Measurements from ENCODE around the gene ATP4B. TPM values are rescaled to one million over a fixed set of nuclear protein-coding genes. Genes with fewer than 3 reads are reported as not detected.

The ATP4B gene
- total RNA-seq, 1 donor: not detected

DNA sequence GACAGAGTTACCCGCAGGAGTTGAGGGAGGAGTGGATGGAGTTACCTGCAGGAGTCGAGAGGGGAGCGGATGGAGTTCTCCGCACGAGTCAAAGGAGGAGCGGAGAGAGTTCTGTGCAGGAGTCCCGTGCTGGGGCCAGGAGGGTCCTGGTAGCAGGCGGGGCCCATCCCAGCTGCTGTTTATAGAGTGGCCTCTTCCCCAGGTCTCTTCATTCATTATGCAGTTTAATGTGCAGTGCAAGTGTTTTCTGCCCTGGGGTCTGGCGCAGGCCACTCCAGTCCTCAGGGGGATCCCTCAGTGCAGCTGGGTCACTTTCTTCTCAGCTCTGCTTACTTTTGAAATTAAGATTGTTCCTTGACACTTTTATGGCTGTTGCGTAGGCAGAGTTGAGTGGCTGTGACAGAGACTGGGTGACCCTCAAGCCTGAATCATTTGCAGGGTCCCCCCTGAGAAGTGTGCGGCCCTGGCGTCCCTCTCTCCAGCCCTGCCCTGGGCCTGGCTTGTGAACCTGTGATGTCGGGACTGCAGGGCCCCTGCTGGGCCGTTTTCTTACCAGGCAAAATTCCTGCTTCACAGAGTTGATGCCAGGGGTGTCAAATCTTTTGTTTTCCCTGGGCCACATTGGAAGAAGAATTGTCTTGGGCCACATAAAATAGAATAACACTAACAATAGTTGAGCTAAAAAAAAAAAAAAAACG lies 55.6 kb downstream of the ATP4B start:
- H3K4me3 ChIP-seq (ENCODE audit: low read depth, low read length): no peak overlapping the region
- TF ChIP-seq, protein P1, sequence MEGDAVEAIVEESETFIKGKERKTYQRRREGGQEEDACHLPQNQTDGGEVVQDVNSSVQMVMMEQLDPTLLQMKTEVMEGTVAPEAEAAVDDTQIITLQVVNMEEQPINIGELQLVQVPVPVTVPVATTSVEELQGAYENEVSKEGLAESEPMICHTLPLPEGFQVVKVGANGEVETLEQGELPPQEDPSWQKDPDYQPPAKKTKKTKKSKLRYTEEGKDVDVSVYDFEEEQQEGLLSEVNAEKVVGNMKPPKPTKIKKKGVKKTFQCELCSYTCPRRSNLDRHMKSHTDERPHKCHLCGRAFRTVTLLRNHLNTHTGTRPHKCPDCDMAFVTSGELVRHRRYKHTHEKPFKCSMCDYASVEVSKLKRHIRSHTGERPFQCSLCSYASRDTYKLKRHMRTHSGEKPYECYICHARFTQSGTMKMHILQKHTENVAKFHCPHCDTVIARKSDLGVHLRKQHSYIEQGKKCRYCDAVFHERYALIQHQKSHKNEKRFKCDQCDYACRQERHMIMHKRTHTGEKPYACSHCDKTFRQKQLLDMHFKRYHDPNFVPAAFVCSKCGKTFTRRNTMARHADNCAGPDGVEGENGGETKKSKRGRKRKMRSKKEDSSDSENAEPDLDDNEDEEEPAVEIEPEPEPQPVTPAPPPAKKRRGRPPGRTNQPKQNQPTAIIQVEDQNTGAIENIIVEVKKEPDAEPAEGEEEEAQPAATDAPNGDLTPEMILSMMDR (IDR thresholded peaks at IDR 0.05; ENCODE audit: insufficient read depth, low read length): no peak
- no peak for DNase-seq (ENCODE audit: low read depth)

DNA sequence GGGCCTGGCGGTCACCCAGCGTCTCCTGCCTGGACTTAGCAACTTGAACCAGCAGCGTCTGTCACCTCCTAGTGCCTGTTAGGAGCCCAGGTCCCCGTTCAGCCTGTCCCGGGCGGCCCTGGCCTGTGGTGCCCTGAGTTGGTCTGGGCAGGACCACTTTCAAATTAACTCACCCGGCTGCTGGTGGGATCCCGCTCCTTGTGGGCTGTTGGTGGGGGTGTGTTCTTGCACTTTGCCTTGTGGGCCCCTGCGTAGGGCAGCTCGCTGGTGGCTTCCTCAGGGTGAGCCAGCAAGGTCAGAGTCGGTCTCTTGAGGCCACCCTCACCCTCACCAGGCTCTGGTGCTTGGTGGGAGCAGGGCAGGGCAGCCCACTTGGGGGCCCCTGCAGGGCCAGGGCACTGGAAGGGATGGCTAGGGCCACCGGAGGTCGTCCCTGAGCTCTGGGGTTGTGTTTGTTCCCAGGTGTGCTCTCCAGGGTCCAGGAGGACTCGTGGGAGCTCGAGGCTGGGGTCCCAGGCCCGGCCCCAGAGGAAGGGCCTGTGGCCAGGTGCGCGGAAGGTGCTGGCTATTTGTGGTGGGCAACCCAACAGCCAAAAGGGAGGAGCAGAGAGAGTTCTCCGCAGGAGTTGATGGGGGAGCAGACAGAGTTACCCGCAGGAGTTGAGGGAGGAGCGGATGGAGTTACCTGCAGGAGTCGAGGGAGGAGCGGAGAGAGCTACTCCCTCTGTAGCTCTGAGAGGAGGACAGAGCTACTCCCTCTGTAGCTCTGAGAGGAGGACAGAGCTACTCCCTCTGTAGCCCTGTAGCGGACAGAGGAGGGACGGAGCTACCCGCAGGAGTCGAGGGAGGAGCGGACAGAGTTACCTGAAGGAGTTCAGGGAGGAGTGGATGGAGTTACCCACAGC lies 56.6 kb downstream of the ATP4B start:
- H3K4me3 ChIP-seq (ENCODE audit: low read depth, low read length): no peak overlapping the region
- TF ChIP-seq, protein P1 (IDR thresholded peaks at IDR 0.05; ENCODE audit: insufficient read depth, low read length): no peak
- no peak for DNase-seq (ENCODE audit: low read depth)

DNA sequence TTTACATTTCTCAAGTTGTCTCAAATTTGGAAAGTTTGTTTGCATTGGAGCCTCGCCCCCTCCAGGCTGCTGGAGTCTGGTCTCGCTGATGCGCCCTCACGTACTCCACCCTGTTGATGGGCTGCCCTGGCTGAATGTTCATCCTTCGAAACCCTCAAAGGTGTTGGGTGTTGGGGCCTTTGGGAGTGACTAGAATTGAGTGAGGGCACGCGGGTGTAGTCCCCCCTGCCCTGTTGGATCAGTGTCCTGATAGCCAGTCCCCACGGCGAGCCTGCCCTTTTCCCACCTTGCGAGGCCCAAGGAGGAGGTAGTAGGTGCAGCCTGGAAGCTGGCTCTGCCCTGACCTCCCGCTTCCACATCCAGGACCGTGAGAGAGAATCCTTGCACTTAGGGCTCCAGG lies 58.6 kb downstream of the ATP4B start:
- H3K4me3 ChIP-seq (ENCODE audit: low read depth, low read length): no peak overlapping the region
- DNase-seq (ENCODE audit: low read depth): no peak
- TF ChIP-seq, protein P1 (IDR thresholded peaks at IDR 0.05; ENCODE audit: insufficient read depth, low read length): no peak

Other genes with a start within 250 kb of the ATP4B start
- 2.4 and 2.8 TPM in 2 replicates for gene ADPRHL1, start 204.7 kb downstream of the ATP4B start, total RNA-seq (ENCODE audit: low replicate concordance)
- 8.3 and 9.8 TPM in 2 replicates for gene DCUN1D2, start 167.5 kb downstream of the ATP4B start, total RNA-seq (ENCODE audit: low replicate concordance)
- 45.6 and 102 TPM in 2 replicates for gene TFDP1, start 73.4 kb downstream of the ATP4B start, total RNA-seq (ENCODE audit: low replicate concordance)
- not detected in 2 replicates for gene GRK1, start 9.0 kb upstream of the ATP4B start, total RNA-seq (ENCODE audit: low replicate concordance)
- not detected in 2 replicates for gene TMEM255B, start 101.0 kb upstream of the ATP4B start, total RNA-seq (ENCODE audit: low replicate concordance)
- 33.3 and 45.1 TPM in 2 replicates for gene GAS6, start 205.9 kb upstream of the ATP4B start, total RNA-seq (ENCODE audit: low replicate concordance)

Data from fibroblast of the aortic adventitia (primary cell).